SU-DHL-6 (cell line): ENCODE data around the gene KRTAP9-8.
"Not testable (repeated sequence)": the region's sequence is repeated elsewhere in the genome, so short reads cannot be mapped to it uniquely, and the experiment has no call there.

Source experiments
- H2AFZ ChIP-seq: fragments of 200-600 bp; sonication (generic); 2 replicates; pipeline ENCODE4 v1.6.1; 2014; ENCODE audit warnings: low read depth, mild to moderate bottlenecking, moderate library complexity, mixed read lengths, antibody characterized with exemption, low read length; ENCODE audit not compliant: severe bottlenecking
- H3F3A ChIP-seq: fragments of 200-600 bp; shearing (Covaris generic); 2 replicates; pipeline ENCODE4 v1.6.0; 2016; ENCODE audit warnings: antibody characterized with exemption, mild to moderate bottlenecking; ENCODE audit not compliant: insufficient read depth
- H3K27ac ChIP-seq: fragments of 200-600 bp; sonication (generic); 2 replicates; pipeline ENCODE4 v1.5.1; 2016; ENCODE audit warnings: low read depth, mild to moderate bottlenecking, low read length, moderate library complexity, mixed read lengths
- H3K27me3 ChIP-seq: fragments of 200-600 bp; sonication (generic), shearing (Covaris generic); 2 replicates; pipeline ENCODE4 v1.6.0; 2014; ENCODE audit warnings: mild to moderate bottlenecking, low read length
- H3K36me3 ChIP-seq: fragments of 200-600 bp; sonication (generic); 2 replicates; pipeline ENCODE4 v1.6.1; 2014; ENCODE audit warnings: mild to moderate bottlenecking, low read length, mixed read lengths
- H3K4me2 ChIP-seq: fragments of 300-600, 200-600 bp; shearing (Covaris generic), sonication (generic); 2 replicates; pipeline ENCODE4 v1.6.0; 2014; ENCODE audit warnings: low read length, low read depth, mild to moderate bottlenecking; ENCODE audit not compliant: poor library complexity, severe bottlenecking
- H3K4me3 ChIP-seq: fragments of 200-600 bp; sonication (generic); 2 replicates; pipeline ENCODE4 v1.5.1; 2014; ENCODE audit warnings: antibody characterized with exemption, low read length, mild to moderate bottlenecking, mixed read lengths; ENCODE audit not compliant: insufficient read depth, poor library complexity, severe bottlenecking
- H3K79me2 ChIP-seq: fragments of 200-600 bp; sonication (generic); 2 replicates; pipeline ENCODE4 v1.6.1; 2014; ENCODE audit warnings: mild to moderate bottlenecking, low read length, moderate library complexity; ENCODE audit not compliant: insufficient read depth
- H3K9ac ChIP-seq: fragments of 200-600 bp; sonication (generic); 2 replicates; pipeline ENCODE4 v1.7.0; 2014; ENCODE audit warnings: mild to moderate bottlenecking, low read length
- H3K9me2 ChIP-seq: fragments of 200-600 bp; sonication (generic); replicated peaks from 2 replicates; pipeline ENCODE4 v1.6.1; 2014; ENCODE audit warnings: low read length; ENCODE audit not compliant: insufficient read depth
- H3K9me3 ChIP-seq: fragments of 200-600 bp; sonication (generic); 2 replicates; pipeline ENCODE4 v1.6.1; 2014; ENCODE audit warnings: low read length, mixed read lengths; ENCODE audit not compliant: insufficient read depth
- H4K20me1 ChIP-seq: fragments of 200-600 bp; sonication (generic); 2 replicates; pipeline ENCODE4 v1.6.1; 2014; ENCODE audit warnings: low read depth, mild to moderate bottlenecking, antibody characterized with exemption, low read length, moderate library complexity, mixed read lengths
- EZH2phosphoT487 ChIP-seq: fragments of 200-600 bp; sonication (generic), shearing (Covaris generic); conservative IDR thresholded peaks from 2 replicates; pipeline ENCODE4 v1.6.1; 2018; ENCODE audit warnings: mild to moderate bottlenecking, antibody characterized with exemption, low read length, moderate library complexity, mixed read lengths
- TF ChIP-seq, protein P1 (sequence below): fragments of 200-600 bp; sonication (generic); IDR thresholded peaks from one replicate; pipeline ENCODE4 v1.5.1; 2017; ENCODE audit warnings: antibody characterized with exemption, mild to moderate bottlenecking, low read length, moderate library complexity; ENCODE audit not compliant: insufficient read depth, poor library complexity, severe bottlenecking

KRTAP9-8 gene

DNA sequence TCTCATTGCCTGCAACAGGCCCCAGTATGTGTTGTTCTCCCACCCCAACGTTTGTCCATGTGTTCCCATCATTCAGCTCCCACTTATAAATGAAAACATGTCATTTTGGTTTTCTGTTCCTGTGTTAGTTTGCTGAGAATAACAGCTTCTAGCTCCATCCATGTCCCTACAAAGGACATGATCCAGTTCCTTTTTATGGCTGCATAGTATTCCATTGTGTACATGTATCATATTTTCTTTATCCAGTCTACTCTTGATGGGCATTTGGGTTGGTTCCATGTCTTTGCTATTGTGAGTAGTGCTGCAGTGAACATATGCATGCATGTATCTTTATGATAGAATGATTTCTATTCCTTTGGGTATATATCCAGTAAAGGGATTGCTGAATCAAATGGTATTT lies 22.1 kb upstream of the KRTAP9-8 start:
- Histone ChIP-seq H3K79me2 (no peaks in the 10 kb centered on the region), H2AFZ (no peak overlapping the region), H3K27me3 (no peaks in the 10 kb centered on the region), H3K9me2 (no peaks in the 10 kb centered on the region), H3K9ac (no peak overlapping the region), H3K4me2 (no peak overlapping the region), H3K27ac (no peak overlapping the region), H3F3A (no peaks in the 10 kb centered on the region), H3K36me3 (no peaks in the 10 kb centered on the region), H3K4me3 (no peak overlapping the region), H3K9me3 (no peaks in the 10 kb centered on the region), H4K20me1 (no peaks in the 10 kb centered on the region)
- no peak for TF ChIP-seq EZH2phosphoT487
- TF ChIP-seq, protein P1, sequence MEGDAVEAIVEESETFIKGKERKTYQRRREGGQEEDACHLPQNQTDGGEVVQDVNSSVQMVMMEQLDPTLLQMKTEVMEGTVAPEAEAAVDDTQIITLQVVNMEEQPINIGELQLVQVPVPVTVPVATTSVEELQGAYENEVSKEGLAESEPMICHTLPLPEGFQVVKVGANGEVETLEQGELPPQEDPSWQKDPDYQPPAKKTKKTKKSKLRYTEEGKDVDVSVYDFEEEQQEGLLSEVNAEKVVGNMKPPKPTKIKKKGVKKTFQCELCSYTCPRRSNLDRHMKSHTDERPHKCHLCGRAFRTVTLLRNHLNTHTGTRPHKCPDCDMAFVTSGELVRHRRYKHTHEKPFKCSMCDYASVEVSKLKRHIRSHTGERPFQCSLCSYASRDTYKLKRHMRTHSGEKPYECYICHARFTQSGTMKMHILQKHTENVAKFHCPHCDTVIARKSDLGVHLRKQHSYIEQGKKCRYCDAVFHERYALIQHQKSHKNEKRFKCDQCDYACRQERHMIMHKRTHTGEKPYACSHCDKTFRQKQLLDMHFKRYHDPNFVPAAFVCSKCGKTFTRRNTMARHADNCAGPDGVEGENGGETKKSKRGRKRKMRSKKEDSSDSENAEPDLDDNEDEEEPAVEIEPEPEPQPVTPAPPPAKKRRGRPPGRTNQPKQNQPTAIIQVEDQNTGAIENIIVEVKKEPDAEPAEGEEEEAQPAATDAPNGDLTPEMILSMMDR = no peak

DNA sequence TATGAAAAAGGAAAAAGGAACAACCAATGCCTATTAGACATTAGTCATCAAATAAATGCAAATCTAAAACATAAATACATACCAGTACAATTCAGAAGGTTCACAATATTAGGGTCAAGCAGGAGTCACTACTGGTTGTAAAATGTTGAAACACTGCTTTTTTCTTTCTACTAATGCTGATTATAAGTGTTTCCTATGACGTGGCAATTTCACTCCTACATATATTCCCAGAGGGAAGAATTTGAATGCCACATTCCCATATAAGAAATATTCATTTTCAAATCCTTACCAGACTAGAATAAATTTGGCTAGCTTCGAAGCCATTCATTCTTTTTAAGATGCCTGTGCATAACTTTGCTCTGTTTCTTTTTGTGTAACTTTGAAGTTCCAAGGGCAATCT lies 14.0 kb upstream of the KRTAP9-8 start:
- Histone ChIP-seq H3K9me3 (no peaks in the 10 kb centered on the region), H4K20me1 (no peaks in the 10 kb centered on the region), H3K27ac (no peak overlapping the region), H3F3A (no peaks in the 10 kb centered on the region), H3K9me2 (no peaks in the 10 kb centered on the region), H3K4me2 (no peak overlapping the region), H3K9ac (no peak overlapping the region), H3K27me3 (no peaks in the 10 kb centered on the region), H2AFZ (no peak overlapping the region), H3K79me2 (no peaks in the 10 kb centered on the region), H3K4me3 (no peak overlapping the region), H3K36me3 (no peaks in the 10 kb centered on the region)
- no peak for TF ChIP-seq EZH2phosphoT487
- TF ChIP-seq, protein P1 = no peak

DNA sequence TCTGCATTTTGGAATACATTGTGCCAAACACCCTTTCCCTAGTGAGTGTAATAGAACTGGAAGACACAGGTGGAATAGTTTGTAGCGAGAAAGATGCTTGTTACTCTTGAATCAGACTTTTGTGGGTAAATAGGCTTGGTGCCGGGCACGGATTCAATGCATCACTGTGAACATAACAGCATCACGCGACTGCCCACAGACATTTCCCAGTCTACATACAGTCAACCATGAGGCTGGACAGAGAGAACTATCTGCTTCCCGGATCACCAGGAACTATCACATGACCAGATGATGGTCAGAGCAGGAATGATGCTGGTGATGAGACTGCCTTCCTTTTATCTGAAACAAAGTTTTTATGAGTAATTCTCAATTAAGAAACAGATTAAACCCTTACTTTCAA lies 11.7 kb upstream of the KRTAP9-8 start:
- Histone ChIP-seq H3K79me2 (no peaks in the 10 kb centered on the region), H3F3A (no peaks in the 10 kb centered on the region), H3K9ac (no peak overlapping the region), H2AFZ (no peak overlapping the region), H3K9me2 (no peaks in the 10 kb centered on the region), H3K9me3 (no peaks in the 10 kb centered on the region), H3K4me2 (no peak overlapping the region), H3K4me3 (no peak overlapping the region), H4K20me1 (no peaks in the 10 kb centered on the region), H3K36me3 (no peaks in the 10 kb centered on the region), H3K27me3 (no peaks in the 10 kb centered on the region), H3K27ac (no peak overlapping the region)
- TF ChIP-seq EZH2phosphoT487 = no peak
- TF ChIP-seq, protein P1 = no peak

DNA sequence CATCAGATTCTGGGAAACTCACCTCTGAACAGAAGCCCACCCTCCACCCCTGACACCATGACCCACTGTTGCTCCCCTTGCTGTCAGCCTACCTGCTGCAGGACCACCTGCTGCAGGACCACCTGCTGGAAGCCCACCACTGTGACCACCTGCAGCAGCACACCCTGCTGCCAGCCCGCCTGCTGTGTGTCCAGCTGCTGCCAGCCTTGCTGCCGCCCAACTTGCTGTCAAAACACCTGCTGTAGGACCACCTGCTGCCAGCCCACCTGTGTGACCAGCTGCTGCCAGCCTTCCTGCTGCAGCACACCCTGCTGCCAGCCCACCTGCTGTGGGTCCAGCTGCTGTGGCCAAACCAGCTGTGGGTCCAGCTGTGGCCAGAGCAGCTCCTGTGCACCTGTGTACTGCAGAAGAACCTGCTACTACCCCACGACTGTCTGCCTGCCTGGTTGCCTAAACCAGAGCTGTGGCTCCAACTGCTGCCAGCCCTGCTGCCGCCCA lies 11.2 kb upstream of the KRTAP9-8 start, which contains the start of gene KRTAP9-2:
TSS of gene KRTAP9-2 (plus strand) at position 51 of the 498 bp plus-strand sequence. CDS start at position 58, 7 bp downstream.
- H3K9ac ChIP-seq, H3K4me2 ChIP-seq, H3K27ac ChIP-seq, H2AFZ ChIP-seq, H3K27me3 ChIP-seq, H3K9me2 ChIP-seq, H3K4me3 ChIP-seq, H4K20me1 ChIP-seq, H3K9me3 ChIP-seq, H3F3A ChIP-seq, H3K36me3 ChIP-seq, H3K79me2 ChIP-seq: not testable (repeated sequence)
